SK-N-SH (cell line): ENCODE measurements around the gene SNX17. TPM values are rescaled to one million over a fixed set of nuclear protein-coding genes. Genes with fewer than 3 reads are reported as not detected.
A peak's percentile ranks its signal among the peaks of the same experiment; 100 is the strongest.

ENCODE experiments used
- CTCF ChIA-PET: fragments of 300-600, 350-600 bp; formaldehyde crosslinking; extraction: SDS; loops from one replicate; lab custom pipeline; 2021; lab: Yijun Ruan, JAX
- POLR2A ChIA-PET: fragments of 350-600 bp; sonication (Branson Sonifier 250); formaldehyde crosslinking; extraction: SDS; loops from one replicate; lab custom pipeline; 2020; ENCODE audit warnings: antibody characterized with exemption, inconsistent platforms; lab: Yijun Ruan, JAX
- DNase-seq: peaks from one replicate; pipeline ENCODE4 v3.0.0; 2012
- H2AFZ ChIP-seq: fragments of 200-600 bp; sonication (generic); 2 replicates; pipeline ENCODE4 v1.8.1; 2016; ENCODE audit warnings: antibody characterized with exemption, mild to moderate bottlenecking, low read depth
- H3F3A ChIP-seq: fragments of 200-600 bp; sonication (generic); replicated peaks from 2 replicates; pipeline ENCODE3; 2016; ENCODE audit warnings: antibody characterized with exemption, mild to moderate bottlenecking; ENCODE audit not compliant: insufficient read depth
- H3K27ac ChIP-seq, 2 experiments: fragments of 200-500 bp in 1 of 2; fragments of 200-600 bp in 1 of 2; sonication (Bioruptor generic) in 1 of 2; sonication (generic), shearing (Covaris generic) in 1 of 2; 2 replicates each; pipeline versions ENCODE4 v1.5.1 to v1.6.1; 2014 to 2016; ENCODE audit warnings: low read depth in 2 of 2, inconsistent platforms in 1 of 2, low read length in 1 of 2, mild to moderate bottlenecking in 1 of 2, mixed read lengths in 1 of 2
- H3K27me3 ChIP-seq: fragments of 200-600 bp; sonication (generic), shearing (Covaris generic); 2 replicates; pipeline ENCODE4 v1.6.1; 2016; ENCODE audit warnings: mixed run types; ENCODE audit not compliant: insufficient read depth
- H3K36me3 ChIP-seq, 2 experiments: fragments of 200-500 bp in 1 of 2; fragments of 200-600 bp in 1 of 2; sonication (Bioruptor generic) in 1 of 2; sonication (generic) in 1 of 2; replicated peaks in 1 of 2; 2 replicates each; pipeline versions ENCODE3 to v1.5.1; 2014 to 2016; ENCODE audit warnings: low read length in 1 of 2, mild to moderate bottlenecking in 1 of 2; ENCODE audit not compliant: insufficient read depth in 2 of 2, control insufficient read depth in 1 of 2
- H3K4me1 ChIP-seq, 2 experiments: fragments of 200-500 bp in 1 of 2; fragments of 200-600 bp in 1 of 2; sonication (Bioruptor generic) in 1 of 2; sonication (generic), shearing (Covaris generic) in 1 of 2; 2 replicates each; pipeline versions ENCODE4 v1.5.1 to v1.6.1; 2014 to 2016; ENCODE audit warnings: low read depth in 1 of 2, low read length in 1 of 2, mixed run types in 1 of 2; ENCODE audit not compliant: insufficient read depth in 2 of 2, control insufficient read depth in 1 of 2
- H3K4me2 ChIP-seq: fragments of 200-600 bp; sonication (generic), shearing (Covaris generic); 2 replicates; pipeline ENCODE4 v1.6.1; 2017; ENCODE audit warnings: mixed run types
- H3K4me3 ChIP-seq, 2 experiments: fragments of 200-500 bp in 1 of 2; fragments of 200-600 bp in 1 of 2; sonication (Bioruptor generic) in 1 of 2; sonication (generic), shearing (Covaris generic) in 1 of 2; 2 replicates each; pipeline versions ENCODE4 v1.5.1 to v1.8.1; 2014 to 2016; ENCODE audit warnings: low read depth in 2 of 2, inconsistent platforms in 1 of 2, low read length in 1 of 2, mild to moderate bottlenecking in 1 of 2, mixed read lengths in 1 of 2, moderate library complexity in 1 of 2
- H3K79me2 ChIP-seq: fragments of 200-600 bp; sonication (generic); 2 replicates; pipeline ENCODE4 v1.8.1; 2017; ENCODE audit warnings: mild to moderate bottlenecking; ENCODE audit not compliant: insufficient read depth
- H3K9ac ChIP-seq: fragments of 200-600 bp; sonication (generic); 2 replicates; pipeline ENCODE4 v1.6.1; 2017; ENCODE audit warnings: mixed run types
- H3K9me2 ChIP-seq: fragments of 200-600 bp; sonication (generic); 2 replicates; pipeline ENCODE4 v1.6.1; 2017; ENCODE audit warnings: mixed run types
- H3K9me3 ChIP-seq: fragments of 200-600 bp; sonication (generic); 2 replicates; pipeline ENCODE4 v1.6.1; 2017; ENCODE audit warnings: mixed run types, mild to moderate bottlenecking, moderate library complexity
- H4K20me1 ChIP-seq: fragments of 200-600 bp; sonication (generic); 2 replicates; pipeline ENCODE4 v1.6.1; 2017; ENCODE audit warnings: mild to moderate bottlenecking, mixed run types; ENCODE audit not compliant: insufficient read depth
- EZH2phosphoT487 ChIP-seq: fragments of 200-600 bp; sonication (generic); IDR thresholded peaks from 2 replicates; pipeline ENCODE4 v1.6.1; 2017; ENCODE audit warnings: low read depth, mixed run types, mild to moderate bottlenecking, antibody characterized with exemption, moderate library complexity, borderline replicate concordance
- FOSL2 ChIP-seq: IDR thresholded peaks from 2 replicates; pipeline ENCODE4 v1.4.0; 2012; ENCODE audit warnings: low read depth, mild to moderate bottlenecking, moderate library complexity, borderline replicate concordance
- FOXJ3 ChIP-seq: sonication (generic); formaldehyde crosslinking; IDR thresholded peaks from 2 replicates; pipeline ENCODE4 v1.5.1; 2020; ENCODE audit warnings: mild to moderate bottlenecking, missing genetic modification reagents
- IRF3 ChIP-seq: fragments of 150-350 bp; IDR thresholded peaks from 2 replicates; pipeline ENCODE4 v1.6.1; 2016; ENCODE audit warnings: mild to moderate bottlenecking, low read depth, low read length
- JUND ChIP-seq: IDR thresholded peaks from 2 replicates; pipeline ENCODE4 v1.4.0; 2012
- NFIC ChIP-seq: IDR thresholded peaks from 2 replicates; pipeline ENCODE4 v1.4.0; 2012; ENCODE audit warnings: borderline replicate concordance
- POLR2AphosphoS5 ChIP-seq: IDR thresholded peaks from 2 replicates; pipeline ENCODE4 v1.6.1; 2012; ENCODE audit warnings: low read depth, low read length
- RAD21 ChIP-seq: IDR thresholded peaks from 2 replicates; pipeline ENCODE4 v1.6.1; 2012; ENCODE audit warnings: mild to moderate bottlenecking, low read length
- REST ChIP-seq: IDR thresholded peaks from 2 replicates; pipeline ENCODE4 v1.6.1; 2012; ENCODE audit warnings: mild to moderate bottlenecking, low read depth, low read length, moderate library complexity
- SMC3 ChIP-seq: IDR thresholded peaks from 2 replicates; pipeline ENCODE4 v1.6.1; 2012; ENCODE audit warnings: low read depth, low read length, improper control_type of control experiment
- TCF12 ChIP-seq: IDR thresholded peaks from 2 replicates; pipeline ENCODE4 v1.4.0; 2012
- TEAD4 ChIP-seq: IDR thresholded peaks from 2 replicates; pipeline ENCODE4 v1.4.0; 2012; ENCODE audit warnings: mild to moderate bottlenecking, borderline replicate concordance; ENCODE audit not compliant: insufficient read depth
- WGBS: methylation state at CpG from one replicate; pipeline ENCODE4 v1.1.6; 2017; ENCODE audit warnings: low lambda C conversion rate; 5-methylcytosine and 5-hydroxymethylcytosine counted together
- polyA plus RNA-seq, 3 experiments: library from polyadenylated mRNA; depleted of rRNA; stranded (reverse); fragments of >200 nt; gene quantifications; 2 replicates each; pipeline ENCODE4 v1.2.3, GENCODE V29; 2012

SNX17 gene
- polyA plus RNA-seq, 1 of the 3 experiments (the other 2 are of a cell fraction) = 145 TPM

- ChIA-PET POLR2A (interaction anchor here (0.9 to 4.4 kb wide), 4 partner anchors 11 to 46 kb away, joined by 4 to 34 read pairs (median 18); partner anchors contain the start of genes EIF2B4, GTF3C2, NRBP1 and PPM1G), CTCF (interaction anchor here (0.7 to 5.7 kb wide), 3 partner anchors 11 to 26 kb away, joined by 3 to 36 read pairs (median 28); partner anchors contain the start of genes EIF2B4, PPM1G and SNX17)
- H3K9me3 ChIP-seq = no peaks in the 10 kb centered on the region
- TF ChIP-seq FOSL2 = no peak
- no peak for TF ChIP-seq TCF12
- no peak for TF ChIP-seq FOXJ3
- TF ChIP-seq JUND = no peak
- TF ChIP-seq RAD21 = no peak
- TF ChIP-seq IRF3 = no peak
- no peak for TF ChIP-seq TEAD4
- no peak for TF ChIP-seq POLR2AphosphoS5
- no peak for TF ChIP-seq EZH2phosphoT487
- no peak for TF ChIP-seq SMC3
- TF ChIP-seq NFIC = no peak
- TF ChIP-seq REST = no peak
- H3K36me3 ChIP-seq = peaks cover 46 to 77% of the 10 kb centered on the region in 2 experiments
- H3K79me2 ChIP-seq = peaks cover 36% of the 10 kb centered on the region
- 88% methylated on average over 10 of the region's 10 CpGs for WGBS
- H2AFZ ChIP-seq = no peak overlapping the region
- H3K27me3 ChIP-seq = no peaks in the 10 kb centered on the region
- H3K9me2 ChIP-seq = no peaks in the 10 kb centered on the region
- no peak overlapping the region for H3K4me2 ChIP-seq
- no peak for DNase-seq
- peaks cover 15 to 45% of the 10 kb centered on the region in 2 experiments; a peak in 3 of 4 replicates for H3K4me1 ChIP-seq
- H3K9ac ChIP-seq = no peak overlapping the region
- H4K20me1 ChIP-seq = peaks cover 4% of the 10 kb centered on the region; the same call in 1 of the 2 replicates
- H3F3A ChIP-seq = peaks cover 44% of the 10 kb centered on the region
- no peak overlapping the region for H3K4me3 ChIP-seq
- peak overlapping the region; percentile 68 to 95; a peak in 3 of 4 replicates for H3K27ac ChIP-seq
These were observed 11.3 kb downstream of the SNX17 start for GRCh38 chr2:27381577-27382181.
